OCI-LY1 (cell line): Measurements from ENCODE around the gene MAN1A1.

ENCODE experiments used
- CTCF ChIP-seq: fragments of 200-600 bp; sonication (generic), shearing (Covaris generic); IDR thresholded peaks from 2 replicates; pipeline ENCODE4 v1.5.1; 2017; ENCODE audit warnings: mild to moderate bottlenecking, antibody characterized with exemption, low read length, moderate library complexity, mixed read lengths
- EZH2 ChIP-seq: fragments of 200-600 bp; sonication (generic), shearing (Covaris generic); IDR thresholded peaks from 2 replicates; pipeline ENCODE4 v1.8.0; 2017; ENCODE audit warnings: borderline replicate concordance, mixed run types, mild to moderate bottlenecking, antibody characterized with exemption, low read length, moderate library complexity, mixed read lengths

- TF ChIP-seq CTCF (no peak), EZH2 (no peak)
Observed at GRCh38 chr6:119192200-119192599, 157.4 kb downstream of the MAN1A1 start.
